HG03280 (cell line): Measurements from ENCODE around the gene TRIM63.

Experiments used
- ATAC-seq: cut with Tn5 transposase; IDR thresholded peaks from one replicate; pipeline ENCODE4 v1.9.1; 2021; ENCODE audit warnings: mild to moderate bottlenecking, moderate library complexity; ENCODE audit not compliant: unreplicated experiment

Gene TRIM63

GRCh38 chr1:26089125-26089524, 21.7 kb upstream of the TRIM63 start:
- no peak for ATAC-seq

DNA sequence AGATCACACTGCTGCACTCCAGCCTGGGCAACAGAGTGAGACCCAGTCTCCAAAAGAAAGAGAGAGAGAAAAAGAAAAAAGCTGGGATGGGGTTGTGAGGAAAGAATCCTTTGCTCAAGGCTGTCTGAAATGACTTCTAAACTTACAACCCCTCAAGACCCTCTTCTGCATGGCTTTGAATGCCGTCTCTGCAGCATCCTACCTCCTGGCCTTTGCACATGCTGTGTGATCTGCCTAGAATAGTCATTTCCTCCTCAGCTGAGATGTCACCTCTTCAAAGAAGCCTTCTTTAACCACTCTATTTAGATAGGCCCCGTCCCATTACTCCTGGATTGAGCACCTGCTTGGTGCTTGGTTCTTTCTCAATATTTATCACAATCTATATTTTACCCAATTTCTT, 17.4 kb upstream of the TRIM63 start:
- ATAC-seq: no peak

GRCh38 chr1:26084091-26084561, 16.7 kb upstream of the TRIM63 start:
- ATAC-seq: no peak

DNA sequence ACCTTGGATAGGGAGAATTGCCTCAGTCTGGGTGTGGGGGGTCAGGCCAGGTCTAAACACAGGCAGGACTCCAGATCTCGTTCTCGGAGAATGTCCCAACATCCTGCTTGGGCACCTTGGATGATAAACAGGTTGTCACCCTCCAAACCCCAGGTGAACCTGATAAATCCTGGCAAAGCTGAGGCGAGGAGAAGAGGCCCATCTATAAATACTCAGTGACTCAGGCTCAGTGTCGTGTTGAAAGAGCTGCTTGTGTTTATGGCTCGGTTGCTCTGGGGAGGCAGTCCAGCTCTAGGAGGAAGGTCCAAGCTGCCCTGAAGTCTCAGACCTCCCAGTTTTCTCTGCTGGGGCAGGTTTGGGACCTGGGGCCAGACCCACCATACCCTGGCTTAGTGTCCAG, 15.8 kb upstream of the TRIM63 start:
- ATAC-seq: no peak

DNA sequence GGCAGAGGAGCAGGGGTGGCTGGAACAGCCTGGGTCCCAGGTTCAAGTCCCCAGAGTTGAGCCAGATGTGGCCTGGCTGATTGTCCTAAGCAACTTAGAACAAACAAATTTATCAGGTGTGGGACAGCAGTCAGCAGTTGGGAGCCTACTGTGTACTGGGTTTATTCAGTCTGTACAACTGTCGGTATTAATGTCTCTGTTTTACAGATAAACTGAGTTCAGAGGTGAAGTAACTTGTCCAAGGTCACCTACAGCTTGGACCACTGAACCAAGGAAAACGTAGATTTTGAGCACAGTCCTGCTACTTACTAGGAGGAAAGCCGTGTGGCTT, 14.6 kb upstream of the TRIM63 start:
- no peak for ATAC-seq

DNA sequence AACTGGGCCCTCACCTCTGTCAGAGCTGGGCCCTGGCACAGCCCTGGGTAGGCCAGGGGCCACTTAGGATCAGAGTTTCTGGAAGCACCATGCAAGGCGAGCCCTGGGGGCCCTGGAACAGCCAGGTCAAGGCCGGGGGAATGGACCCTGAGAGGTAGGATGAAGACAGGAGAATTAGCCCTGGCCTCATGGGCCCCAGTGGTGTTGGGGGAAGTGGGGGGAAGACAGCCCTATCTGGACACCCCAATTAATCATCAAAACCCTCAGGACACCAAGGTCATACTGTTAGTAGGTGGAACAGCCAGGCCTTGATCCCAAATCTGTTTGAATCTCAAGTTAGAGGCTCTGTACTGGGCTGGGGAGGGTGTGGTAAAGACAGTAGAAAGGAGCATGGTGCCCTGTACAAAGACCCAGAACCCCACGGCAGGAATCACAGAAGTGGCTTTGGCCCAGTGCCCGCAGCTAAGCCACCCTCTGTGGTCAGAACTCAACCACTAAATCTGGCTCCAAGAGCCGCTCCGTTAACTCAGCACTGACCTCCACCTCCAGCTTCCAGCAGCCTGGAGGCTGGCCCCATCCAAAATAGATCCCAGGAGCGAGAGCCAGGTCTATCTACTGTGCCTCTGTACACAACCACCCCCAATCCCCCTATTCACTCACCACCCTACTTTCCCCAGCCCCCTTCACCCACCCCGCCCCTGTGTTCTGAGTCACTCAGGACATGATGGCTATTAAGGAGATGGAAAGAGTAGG, 14.0 kb upstream of the TRIM63 start:
- ATAC-seq: no peak

GRCh38 chr1:26079960-26080814, 12.8 kb upstream of the TRIM63 start:
- ATAC-seq: no peak

DNA sequence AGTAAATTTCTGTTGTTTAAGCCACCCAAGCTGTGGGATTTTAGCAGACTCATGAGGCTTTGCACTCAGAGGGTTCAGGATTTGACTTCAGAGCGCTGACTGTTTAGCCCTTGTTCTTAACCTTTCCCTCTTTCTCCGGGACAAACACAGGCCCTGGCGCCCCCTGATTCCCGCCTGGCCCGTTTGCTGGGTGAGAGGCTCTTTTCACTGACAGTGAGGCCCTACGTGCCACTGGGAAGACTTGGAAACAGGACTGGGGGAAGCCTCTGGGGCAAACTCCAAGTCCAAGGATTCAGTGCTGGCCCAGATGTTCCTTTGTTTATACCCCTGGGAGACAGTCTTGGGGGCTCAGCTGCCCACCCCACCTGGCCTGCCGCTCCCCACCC, 11.7 kb upstream of the TRIM63 start:
- no peak for ATAC-seq

GRCh38 chr1:26078286-26079177, 11.1 kb upstream of the TRIM63 start:
- no peak for ATAC-seq

DNA sequence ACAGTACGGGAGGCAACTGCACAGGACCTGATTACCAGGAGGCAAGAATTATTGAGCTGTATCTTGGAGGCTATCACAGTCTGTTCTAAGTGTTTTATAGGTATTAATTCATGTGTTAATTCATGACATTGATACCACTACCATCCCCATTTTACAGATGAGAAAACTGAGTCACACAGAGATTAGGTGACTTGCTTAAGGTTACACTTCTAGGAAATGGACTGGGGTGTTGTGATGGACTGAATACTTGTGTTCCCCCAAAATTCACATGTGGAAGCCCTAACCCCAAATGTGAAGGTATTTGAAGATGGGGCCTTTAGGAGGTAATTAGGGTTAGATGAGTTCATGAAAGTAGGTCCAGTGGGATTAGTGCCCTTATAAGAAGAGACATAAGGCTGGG, 10.1 kb upstream of the TRIM63 start:
- ATAC-seq: no peak

GRCh38 chr1:26075421-26076144, 8.2 kb upstream of the TRIM63 start:
- ATAC-seq: no peak

GRCh38 chr1:26072305-26072704, 4.9 kb upstream of the TRIM63 start:
- ATAC-seq: no peak

- ATAC-seq: no peak
Observed at GRCh38 chr1:26070963-26071342, 3.5 kb upstream of the TRIM63 start.

DNA sequence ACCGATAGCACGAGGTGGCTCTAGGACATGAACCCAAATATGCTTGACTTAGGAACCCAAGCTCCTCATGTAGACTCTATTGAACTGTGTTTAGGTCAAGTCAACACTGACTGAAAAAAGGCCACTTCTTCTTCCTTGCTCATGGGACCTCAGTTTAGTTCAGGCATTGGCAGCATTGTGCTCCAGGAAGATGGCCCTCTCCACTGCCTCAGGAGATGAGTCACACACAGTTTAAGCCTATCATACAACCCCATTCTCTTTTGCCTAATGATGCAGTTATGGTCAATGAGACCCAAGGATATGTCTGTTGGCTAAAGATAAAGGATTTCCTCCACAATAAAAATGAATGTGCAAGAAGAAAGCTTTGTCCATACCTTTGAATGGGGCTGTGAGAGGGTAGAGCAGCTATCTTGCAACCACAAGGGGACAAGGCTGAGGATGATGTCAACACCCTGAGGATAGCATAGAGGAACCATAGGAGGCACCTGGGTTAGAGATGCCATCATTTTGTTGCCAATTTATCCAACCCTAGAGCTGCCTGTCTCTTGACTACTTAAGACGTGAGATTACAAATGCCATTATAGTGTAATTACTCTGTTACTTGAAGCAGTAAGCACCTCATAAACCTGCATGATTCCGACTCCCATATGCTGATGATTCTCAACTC, 3.0 kb upstream of the TRIM63 start:
- no peak for ATAC-seq

GRCh38 chr1:26069941-26070295, 2.5 kb upstream of the TRIM63 start:
- no peak for ATAC-seq

DNA sequence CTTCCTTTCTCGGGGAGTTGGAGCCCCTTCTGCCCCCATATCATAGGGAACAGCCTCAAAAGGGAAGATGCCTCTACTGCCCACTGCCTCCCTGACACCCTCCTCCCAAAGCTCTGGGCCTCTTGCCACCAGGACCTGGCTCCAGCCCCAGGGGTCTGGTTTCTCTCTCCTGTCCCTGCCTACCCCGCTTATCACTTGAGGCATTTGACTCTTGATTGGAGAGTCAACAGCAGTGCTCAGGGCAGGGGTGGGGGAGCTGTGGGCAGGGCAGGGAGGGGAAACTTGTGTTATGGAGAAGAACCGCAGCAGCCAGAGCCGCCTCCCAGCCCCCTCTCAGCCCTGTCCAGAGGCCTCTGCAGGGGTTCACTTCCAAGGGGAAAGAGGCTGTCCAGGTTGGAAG, 573 bp downstream of the TRIM63 start:
- ATAC-seq: no peak

DNA sequence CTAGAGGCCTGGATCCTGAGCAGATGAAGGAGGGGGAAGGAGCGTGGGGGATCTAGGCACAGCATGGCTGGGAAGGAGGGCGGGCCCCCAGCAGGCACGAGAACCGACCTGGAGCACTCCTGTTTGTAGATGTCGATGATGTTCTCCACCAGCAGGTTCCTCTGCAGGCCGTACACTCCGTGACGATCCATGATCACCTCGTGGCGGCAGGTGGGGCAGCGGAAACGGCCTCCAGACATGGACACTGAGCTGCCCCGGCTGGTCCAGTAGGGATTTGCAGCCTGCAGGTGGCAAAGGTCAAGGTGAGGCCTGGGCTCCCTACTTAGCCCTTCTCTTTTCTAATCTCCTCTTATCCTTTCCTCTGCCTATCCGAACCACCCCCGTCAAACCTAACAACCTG, 1.3 kb downstream of the TRIM63 start:
- ATAC-seq: no peak

- no peak for ATAC-seq
Observed at GRCh38 chr1:26064553-26064952, 2.9 kb downstream of the TRIM63 start.

DNA sequence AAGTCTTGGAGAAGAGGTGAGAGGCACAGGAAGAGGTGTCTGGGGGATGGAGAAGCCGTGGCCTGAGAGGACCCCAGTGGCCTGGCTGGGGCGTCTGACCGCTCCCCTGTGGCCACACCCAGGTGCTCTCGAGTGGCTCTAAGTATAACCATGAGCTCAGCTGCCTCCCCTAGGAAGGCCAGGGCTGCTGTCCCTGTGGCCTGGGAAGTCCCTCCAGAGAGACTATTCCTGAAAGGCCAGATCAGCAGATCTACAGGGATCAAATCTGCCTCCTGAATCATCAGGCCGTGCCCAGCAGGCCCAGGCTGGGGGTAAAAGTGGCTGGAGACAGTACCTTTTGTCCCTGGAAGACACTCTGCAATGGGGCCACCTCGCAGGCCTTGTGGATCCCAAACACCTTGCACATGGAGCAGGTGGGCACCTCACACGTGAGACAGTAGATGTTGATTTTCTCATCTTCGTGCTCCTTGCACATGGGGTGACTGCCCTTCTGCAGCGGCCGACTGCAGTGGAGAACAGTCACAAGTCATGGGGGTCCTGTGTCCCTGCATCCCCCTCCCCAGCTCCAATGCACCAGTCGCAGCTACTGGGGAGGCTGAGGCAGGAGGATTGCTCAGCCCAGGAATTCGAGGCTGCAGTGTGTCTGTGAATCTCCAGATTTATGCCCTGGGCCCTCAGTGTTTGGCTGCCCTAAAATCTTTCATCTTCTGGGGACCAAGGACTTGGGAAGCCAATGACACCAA, 6.4 kb downstream of the TRIM63 start:
- no peak for ATAC-seq

DNA sequence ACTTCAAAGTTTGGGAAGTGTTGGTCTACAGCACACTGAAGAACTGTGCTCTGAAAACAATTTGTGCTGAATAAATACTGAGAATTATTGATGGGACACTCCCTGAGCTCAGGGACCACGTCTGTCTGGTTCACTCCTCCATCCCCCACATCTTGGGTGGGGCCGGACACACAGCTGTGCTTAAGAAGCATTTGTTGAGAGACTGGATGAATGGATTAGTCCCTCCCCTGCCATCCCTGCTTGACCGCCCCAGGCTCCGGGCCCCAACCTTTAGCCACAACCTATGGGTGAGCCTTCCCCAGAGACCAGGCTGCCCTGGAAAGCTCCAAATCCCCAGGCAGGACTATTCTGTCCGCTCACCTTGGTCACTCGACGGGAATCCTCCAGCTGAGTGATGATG, 7.5 kb downstream of the TRIM63 start:
- no peak for ATAC-seq
